Measurements from ENCODE around the gene ZNF446. TPM values are rescaled to one million over a fixed set of nuclear protein-coding genes. Genes with fewer than 3 reads are reported as not detected.

ZNF446 gene
- total RNA-seq, 2 experiments from 2014 or later, result 2.6 to 2.9 TPM

- CTCF ChIA-PET, result interaction anchor here (1.7 to 6.4 kb wide), 2 partner anchors 10 to 60 kb away, joined by 5 to 52 read pairs; no protein-coding TSS in a partner anchor
- Mint-ChIP-seq H3K36me3 (ENCODE audit: low read depth) (peaks cover 11% of the 10 kb centered on the region), H3K27ac (no peak overlapping the region), H3K4me3 (no peak overlapping the region), H3K9me3 (no peaks in the 10 kb centered on the region), H3K27me3 (ENCODE audit: low read depth) (no peaks in the 10 kb centered on the region), H3K4me1 (ENCODE audit: low read depth) (peaks cover 24% of the 10 kb centered on the region)
- no peak for DNase-seq
- intact Hi-C loops (cut with micrococcal nuclease), result no loop called here
These were observed 45.5 kb downstream of the ZNF446 start for GRCh38 chr19:58521651-58522050.

- no peak for DNase-seq
- H3K4me3 Mint-ChIP-seq, result no peak overlapping the region
- intact Hi-C loops (cut with micrococcal nuclease), result no loop called here
- CTCF ChIA-PET, result interaction anchor here (1.1 kb wide), 1 partner anchor 22 kb away, joined by 3 read pairs; no protein-coding TSS in a partner anchor
- peaks cover 6% of the 10 kb centered on the region for H3K36me3 Mint-ChIP-seq (ENCODE audit: low read depth)
- H3K4me1 Mint-ChIP-seq (ENCODE audit: low read depth), result peaks cover 22% of the 10 kb centered on the region
- no peak overlapping the region for H3K27ac Mint-ChIP-seq
- no peaks in the 10 kb centered on the region for H3K9me3 Mint-ChIP-seq
- no peaks in the 10 kb centered on the region for H3K27me3 Mint-ChIP-seq (ENCODE audit: low read depth)
These were observed 46.6 kb downstream of the ZNF446 start for GRCh38 chr19:58522709-58523108.

- no peaks in the 10 kb centered on the region for H3K36me3 Mint-ChIP-seq (ENCODE audit: low read depth)
- CTCF ChIA-PET, result no interaction called here
- H3K4me1 Mint-ChIP-seq (ENCODE audit: low read depth), result no peaks in the 10 kb centered on the region
- H3K9me3 Mint-ChIP-seq, result no peaks in the 10 kb centered on the region
- no peak for DNase-seq
- H3K4me3 Mint-ChIP-seq, result no peak overlapping the region
- H3K27ac Mint-ChIP-seq, result no peak overlapping the region
- intact Hi-C loops (cut with micrococcal nuclease), result no loop called here
- no peaks in the 10 kb centered on the region for H3K27me3 Mint-ChIP-seq (ENCODE audit: low read depth)
These were observed 53.3 kb downstream of the ZNF446 start for GRCh38 chr19:58529405-58529804.

Other genes starting within 250 kb of the ZNF446 start
- gene ZNF544, start 247.4 kb upstream of the ZNF446 start, total RNA-seq, result 10 to 100 TPM; 32.4 to 35.4 TPM
- 1 to 10 TPM; 3.2 to 3.6 TPM for gene ZNF8, start 197.4 kb upstream of the ZNF446 start, total RNA-seq
- 10 to 100 TPM; 24.5 to 27.7 TPM for gene ERVK3-1, start 171.0 kb upstream of the ZNF446 start, total RNA-seq
- gene ZSCAN22, start 149.4 kb upstream of the ZNF446 start, total RNA-seq, result 1 to 10 TPM; 1.2 to 1.3 TPM
- gene A1BG, start 122.9 kb upstream of the ZNF446 start, total RNA-seq, result 1 to 10 TPM; 6.1 to 7.4 TPM
- under 1 TPM; 0.40 to 0.41 TPM for gene ZNF497, start 113.6 kb upstream of the ZNF446 start, total RNA-seq
- 1 to 10 TPM; 1.7 to 1.9 TPM for gene ZNF837, start 95.3 kb upstream of the ZNF446 start, total RNA-seq
- gene RPS5, start 89.1 kb upstream of the ZNF446 start, total RNA-seq, result 1,000 to 10,000 TPM; 1,806 to 1,853 TPM
- under 1 TPM in 1 of 2 experiments, not detected in 1; 0.32 TPM for gene RNF225, start 80.7 kb upstream of the ZNF446 start, total RNA-seq
- 1 to 10 TPM; 3.4 to 4.8 TPM for gene ZNF584, start 67.7 kb upstream of the ZNF446 start, total RNA-seq
- 1 to 10 TPM; 2.8 to 2.9 TPM for gene ZNF132, start 36.2 kb upstream of the ZNF446 start, total RNA-seq
- 1 to 10 TPM; 5.8 to 6.2 TPM for gene ZNF324B, start 24.7 kb upstream of the ZNF446 start, total RNA-seq
- gene ZNF324, start 9.3 kb upstream of the ZNF446 start, total RNA-seq, result 1 to 10 TPM; 2.4 to 3.0 TPM
- 10 to 100 TPM; 13.8 to 14.4 TPM for gene SLC27A5, start 35.6 kb downstream of the ZNF446 start, total RNA-seq
- gene ZBTB45, start 43.5 kb downstream of the ZNF446 start, total RNA-seq, result 1 to 10 TPM; 5.5 to 6.0 TPM
- 100 to 1,000 TPM; 475 to 483 TPM for gene TRIM28, start 67.7 kb downstream of the ZNF446 start, total RNA-seq
- 100 to 1,000 TPM; 109 to 111 TPM for gene CHMP2A, start 78.8 kb downstream of the ZNF446 start, total RNA-seq
- 10 to 100 TPM; 91.4 to 93.6 TPM for gene UBE2M, start 82.3 kb downstream of the ZNF446 start, total RNA-seq
- 10 to 100 TPM; 13.3 to 13.4 TPM for gene MZF1, start 97.0 kb downstream of the ZNF446 start, total RNA-seq

Measured in activated naive CD4-positive, alpha-beta T cell treated with anti-CD3 and anti-CD28 coated beads for 36 hours (primary cell).